Occipital lobe (tissue), 2 donors: Measurements from ENCODE around the gene SLIT1. TPM values are rescaled to one million over a fixed set of nuclear protein-coding genes. Genes with fewer than 3 reads are reported as not detected.

ENCODE experiments used
- DNase-seq: peaks from one replicate; lab custom pipeline; 2025; lab: John Stamatoyannopoulos, UW
- total RNA-seq: library from RNA; depleted of rRNA; stranded (reverse); fragments of >200 nt; gene quantifications from one replicate; pipeline ENCODE4 v1.2.3, GENCODE V29; 2014

The SLIT1 gene
- total RNA-seq, 1 donor from 2014 or later = 42.7 TPM

GRCh38 chr10:97115846-97116245 lies 69.9 kb downstream of the SLIT1 start:
- no peak for DNase-seq

GRCh38 chr10:97111615-97112014 lies 74.1 kb downstream of the SLIT1 start:
- no peak for DNase-seq

GRCh38 chr10:97109547-97109946 lies 76.2 kb downstream of the SLIT1 start:
- no peak for DNase-seq

GRCh38 chr10:97107551-97107950 lies 78.2 kb downstream of the SLIT1 start:
- no peak for DNase-seq

- DNase-seq = no peak
These were observed 79.6 kb downstream of the SLIT1 start for GRCh38 chr10:97106207-97106606.

- DNase-seq = no peak
These were observed 80.5 kb downstream of the SLIT1 start for GRCh38 chr10:97105303-97105702.

- no peak for DNase-seq
These were observed 82.3 kb downstream of the SLIT1 start for GRCh38 chr10:97103316-97104080.

GRCh38 chr10:97102441-97102840 lies 83.3 kb downstream of the SLIT1 start:
- DNase-seq = no peak

GRCh38 chr10:97101166-97101940 lies 84.4 kb downstream of the SLIT1 start:
- no peak for DNase-seq

GRCh38 chr10:97100657-97101056 lies 85.1 kb downstream of the SLIT1 start:
- no peak for DNase-seq

GRCh38 chr10:97099868-97100267 lies 85.9 kb downstream of the SLIT1 start:
- DNase-seq = no peak

GRCh38 chr10:97099089-97099488 lies 86.7 kb downstream of the SLIT1 start:
- no peak for DNase-seq

GRCh38 chr10:97097084-97097433 lies 88.7 kb downstream of the SLIT1 start:
- DNase-seq = no peak

GRCh38 chr10:97096261-97097083 lies 89.3 kb downstream of the SLIT1 start:
- DNase-seq = peak; percentile 16

- DNase-seq = no peak
These were observed 90.0 kb downstream of the SLIT1 start for GRCh38 chr10:97095701-97096260.

GRCh38 chr10:97090644-97091043 lies 95.1 kb downstream of the SLIT1 start:
- DNase-seq = no peak

GRCh38 chr10:97090035-97090434 lies 95.7 kb downstream of the SLIT1 start:
- DNase-seq = no peak

- DNase-seq = no peak
These were observed 96.4 kb downstream of the SLIT1 start for GRCh38 chr10:97089209-97089870.

- no peak for DNase-seq
These were observed 98.5 kb downstream of the SLIT1 start for GRCh38 chr10:97087296-97087695.

- no peak for DNase-seq
These were observed 99.2 kb downstream of the SLIT1 start for GRCh38 chr10:97086530-97086929.

- no peak for DNase-seq
These were observed 102.4 kb downstream of the SLIT1 start for GRCh38 chr10:97083228-97083829.
